Amygdala (tissue), 56 donors: ENCODE data around the gene SLC17A9.

Experiments used
- DNase-seq, 56 donors: peaks; one replicate each; lab custom pipeline; 2025; lab: John Stamatoyannopoulos, UW

Gene SLC17A9

DNA sequence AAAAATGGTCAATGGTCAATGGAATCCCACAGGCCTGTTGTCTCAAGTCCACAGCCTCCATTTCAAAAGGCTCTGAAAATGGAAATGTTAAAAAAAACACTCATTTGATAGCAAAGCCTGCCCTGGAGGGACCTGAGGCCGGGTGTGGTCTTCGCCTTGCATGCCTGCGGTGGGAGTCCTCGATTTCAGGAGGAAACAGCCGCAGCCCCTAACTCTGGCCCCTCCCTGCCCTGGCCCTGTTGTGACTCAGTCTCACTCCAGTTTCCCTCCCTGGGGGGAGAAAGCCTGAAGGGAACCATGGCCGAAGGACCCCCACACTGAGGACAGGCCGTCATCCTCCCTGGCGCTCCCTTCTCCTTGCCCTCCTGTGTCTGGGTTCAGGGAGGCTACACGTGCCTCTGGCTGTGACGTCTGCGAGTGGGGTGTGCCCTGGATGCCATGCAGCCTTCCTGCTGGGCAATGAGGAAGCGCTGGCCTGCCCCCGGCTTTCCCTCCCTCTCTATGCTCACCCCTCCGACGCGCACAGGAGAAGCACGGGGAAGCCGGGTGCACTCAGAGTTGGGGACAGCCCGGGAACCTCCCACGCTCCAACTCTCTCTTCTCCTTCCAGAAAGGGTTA is 45.0 kb downstream of the SLC17A9 start:
- no peak for DNase-seq

DNA sequence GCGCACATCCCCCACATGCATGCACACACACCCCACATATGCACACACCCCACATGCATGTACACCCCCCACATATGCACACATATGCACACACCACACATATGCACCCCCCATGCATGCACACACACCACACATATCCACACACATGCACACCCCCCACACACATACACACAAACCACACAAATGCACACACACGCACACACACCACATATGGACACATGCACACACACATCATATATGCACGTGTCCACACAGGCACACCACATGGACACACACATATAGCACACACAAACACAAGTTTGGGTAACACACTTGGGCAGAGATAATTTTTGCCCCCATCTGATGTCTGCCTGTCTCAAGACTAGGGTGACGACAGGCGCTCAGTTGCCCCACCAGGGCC is 45.9 kb downstream of the SLC17A9 start:
- no peak for DNase-seq

DNA sequence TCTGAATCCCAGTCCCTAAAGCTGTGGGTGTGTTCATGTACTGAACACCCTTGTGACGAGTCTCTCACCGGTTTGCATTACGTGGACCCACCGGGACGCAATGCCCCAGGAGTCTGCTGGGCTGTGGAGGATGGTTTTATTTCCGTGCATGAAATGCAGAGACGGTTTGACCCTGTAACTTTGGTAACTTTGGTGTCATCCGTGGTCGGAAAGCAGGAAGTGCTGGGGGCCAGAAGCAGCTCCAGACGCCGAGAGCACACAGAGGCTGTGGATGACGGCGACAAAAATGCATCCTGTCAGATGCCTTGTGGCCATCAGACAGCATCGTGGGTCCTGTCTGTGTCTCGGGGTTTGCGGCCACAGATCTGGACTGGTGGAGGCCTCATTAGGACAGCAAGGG is 47.1 kb downstream of the SLC17A9 start:
- DNase-seq: no peak

DNA sequence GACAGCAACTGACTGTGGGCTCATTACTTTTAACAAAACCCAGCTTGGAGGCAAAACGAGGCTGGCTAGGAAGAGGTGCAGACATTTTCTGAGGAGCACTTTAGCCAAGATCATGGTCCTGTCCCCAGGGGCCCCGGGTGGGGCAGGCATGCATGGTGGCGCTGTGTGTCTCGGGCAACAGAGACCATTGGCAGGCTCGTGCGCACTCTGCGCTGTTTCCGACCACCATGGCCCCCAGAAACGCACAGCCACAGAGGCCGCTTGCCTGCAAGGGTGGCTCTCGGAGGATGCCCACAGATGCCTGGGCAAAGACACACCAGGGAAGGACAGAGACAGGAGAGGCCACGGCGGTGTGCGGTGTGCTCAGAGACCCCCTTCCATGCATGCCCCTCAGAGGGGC is 47.5 kb downstream of the SLC17A9 start:
- DNase-seq: no peak

DNA sequence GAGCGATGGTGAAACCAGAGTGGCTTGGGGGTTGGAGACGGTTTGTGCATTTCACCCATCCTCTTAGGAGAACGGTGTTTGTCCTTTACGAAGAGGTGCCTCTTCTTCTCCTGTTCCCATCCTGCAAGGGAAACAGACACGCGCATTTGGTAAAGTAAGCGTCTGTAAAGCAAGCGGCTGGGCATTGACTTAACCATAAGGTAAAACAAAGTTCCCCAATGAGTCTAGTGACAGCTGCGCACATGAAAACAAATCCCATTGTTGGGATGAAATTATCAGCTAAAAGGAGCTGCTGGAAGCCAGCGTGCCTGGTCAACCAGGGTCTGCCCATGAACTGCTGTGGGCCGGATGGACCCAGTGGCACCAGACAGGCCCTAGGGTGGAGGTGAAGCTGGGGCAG is 48.4 kb downstream of the SLC17A9 start:
- DNase-seq: no peak

DNA sequence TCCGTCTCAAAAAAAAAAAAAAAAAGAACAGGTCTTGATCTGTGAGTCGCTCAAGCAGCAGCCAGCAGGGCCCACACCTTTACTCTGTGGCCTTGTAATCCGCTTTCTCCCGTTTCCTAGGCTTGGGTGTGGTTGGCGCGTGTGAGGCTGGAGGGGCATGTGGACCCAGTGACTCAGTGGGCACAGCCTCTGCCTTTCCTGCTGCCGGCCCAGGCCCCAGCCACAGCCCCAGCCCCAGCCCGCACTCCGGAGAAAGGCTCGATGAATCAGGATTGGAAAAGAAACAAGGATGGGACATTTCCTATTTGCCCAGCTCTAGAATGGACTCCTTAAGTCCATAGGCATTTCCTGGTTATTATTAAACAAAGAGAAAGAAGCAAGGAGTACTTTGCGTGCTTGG is 50.0 kb downstream of the SLC17A9 start:
- DNase-seq: no peak

DNA sequence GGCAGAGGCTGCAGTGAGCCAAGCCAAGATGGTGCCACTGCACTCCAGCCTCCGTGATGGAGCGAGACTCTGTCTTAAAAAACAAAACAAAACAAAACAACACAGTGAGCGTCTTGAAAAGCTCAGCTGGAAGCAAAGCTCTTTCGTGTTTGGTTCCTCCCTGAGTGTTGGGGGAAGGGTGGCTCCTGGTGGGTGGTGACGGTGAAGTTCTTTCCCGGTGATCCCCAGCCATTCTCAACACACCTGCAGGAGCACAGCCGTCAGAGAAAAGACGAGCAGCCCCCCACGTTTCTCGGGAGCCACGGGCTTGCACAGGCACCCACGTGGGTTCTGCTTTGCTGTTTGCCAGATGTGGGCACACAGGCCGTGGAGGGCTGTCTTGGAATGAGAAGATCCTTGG is 51.0 kb downstream of the SLC17A9 start:
- DNase-seq: no peak

DNA sequence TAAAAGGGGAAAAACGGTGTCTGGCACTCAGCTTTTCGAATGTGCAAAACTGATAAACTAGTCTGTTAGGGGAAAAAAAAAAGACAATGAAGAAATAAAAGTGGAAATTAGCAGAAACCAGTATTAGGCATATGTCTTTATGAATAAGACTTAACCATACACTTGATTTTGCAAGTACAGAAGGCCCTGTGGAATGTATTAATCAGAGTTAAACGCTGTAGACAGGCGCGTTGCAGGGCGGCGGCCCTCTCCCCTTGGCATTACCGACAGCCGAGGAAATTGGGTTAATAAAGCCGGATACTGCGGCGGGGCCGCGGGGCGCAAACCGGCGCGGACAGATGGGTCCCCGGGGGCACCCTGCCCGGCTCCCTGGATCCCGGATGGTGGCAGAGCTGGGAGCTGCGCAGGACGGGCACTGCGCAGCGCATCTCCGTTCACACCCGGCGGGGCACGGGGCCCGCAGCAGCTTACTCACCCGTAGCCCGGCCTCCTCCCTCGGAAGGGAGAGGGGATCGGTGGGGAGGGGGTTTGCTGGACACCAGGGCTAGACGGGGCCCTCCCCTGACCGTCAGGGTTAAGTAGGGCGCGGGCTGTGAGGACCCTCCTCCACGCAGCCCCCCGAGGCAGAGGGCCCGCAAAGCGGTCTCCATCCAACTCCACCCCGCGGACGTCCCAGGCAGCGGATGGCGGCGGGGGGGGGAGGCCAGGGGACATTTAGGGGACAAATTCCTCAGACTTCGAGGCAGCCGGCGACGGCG is 52.3 kb downstream of the SLC17A9 start:
- DNase-seq: no peak

DNA sequence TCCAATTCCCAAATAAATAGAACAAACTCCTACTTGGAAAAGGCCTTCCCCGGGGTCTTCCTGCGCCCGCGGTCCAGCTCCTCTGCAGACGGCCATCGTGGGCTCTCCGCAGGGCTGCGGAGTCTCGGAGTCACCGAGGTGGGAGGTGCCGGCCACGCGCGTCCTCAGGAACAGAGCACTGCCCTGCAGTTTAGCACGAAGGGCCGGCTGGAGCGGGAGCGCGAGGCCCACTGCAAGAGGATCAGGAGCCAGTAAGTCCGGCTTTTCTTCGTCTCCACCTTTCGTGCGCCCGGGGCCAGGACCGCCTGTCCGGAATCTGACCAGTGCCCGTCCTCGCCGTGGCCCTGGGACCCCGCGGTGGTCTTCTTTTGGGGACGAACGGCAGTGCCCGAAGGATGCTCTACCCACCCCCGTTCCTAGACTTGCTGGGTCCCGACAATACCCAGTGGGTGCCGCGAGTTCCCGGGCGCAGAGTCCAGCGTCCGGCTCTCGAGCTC is 52.9 kb downstream of the SLC17A9 start:
- DNase-seq: no peak

DNA sequence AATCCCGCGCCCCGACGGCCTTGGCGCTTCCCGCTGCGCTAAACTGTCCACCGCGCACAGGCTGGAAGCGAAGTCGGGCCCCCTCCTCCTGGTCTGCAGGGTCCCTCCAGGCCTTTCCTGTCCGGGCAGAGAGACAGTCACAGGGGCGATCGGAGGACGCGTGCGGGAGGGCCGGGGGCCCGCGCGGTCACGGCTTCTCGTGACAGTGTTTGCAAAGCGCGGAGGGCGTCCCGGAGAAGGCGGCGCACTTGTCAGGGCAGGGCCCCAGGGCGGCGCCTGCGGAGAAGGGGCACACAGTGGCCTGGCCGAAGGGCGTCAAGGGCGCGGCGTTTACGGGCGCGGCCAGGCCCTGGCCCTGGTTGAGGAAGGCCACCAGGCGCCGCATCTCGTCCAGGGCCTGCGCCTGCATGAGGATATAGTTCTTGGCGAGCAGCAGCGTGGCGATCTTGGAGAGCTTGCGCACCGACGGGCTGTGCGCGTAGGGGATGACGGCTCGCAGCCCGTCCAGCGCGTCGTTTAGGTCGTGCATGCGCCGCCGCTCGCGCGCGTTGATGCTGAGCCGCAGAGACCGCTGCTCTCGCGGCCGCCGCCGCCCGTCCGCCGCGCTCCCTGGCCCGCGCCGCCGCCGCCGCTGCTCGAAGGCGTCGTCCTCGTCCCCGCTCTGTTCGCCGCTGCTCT is 53.5 kb downstream of the SLC17A9 start:
- no peak for DNase-seq

DNA sequence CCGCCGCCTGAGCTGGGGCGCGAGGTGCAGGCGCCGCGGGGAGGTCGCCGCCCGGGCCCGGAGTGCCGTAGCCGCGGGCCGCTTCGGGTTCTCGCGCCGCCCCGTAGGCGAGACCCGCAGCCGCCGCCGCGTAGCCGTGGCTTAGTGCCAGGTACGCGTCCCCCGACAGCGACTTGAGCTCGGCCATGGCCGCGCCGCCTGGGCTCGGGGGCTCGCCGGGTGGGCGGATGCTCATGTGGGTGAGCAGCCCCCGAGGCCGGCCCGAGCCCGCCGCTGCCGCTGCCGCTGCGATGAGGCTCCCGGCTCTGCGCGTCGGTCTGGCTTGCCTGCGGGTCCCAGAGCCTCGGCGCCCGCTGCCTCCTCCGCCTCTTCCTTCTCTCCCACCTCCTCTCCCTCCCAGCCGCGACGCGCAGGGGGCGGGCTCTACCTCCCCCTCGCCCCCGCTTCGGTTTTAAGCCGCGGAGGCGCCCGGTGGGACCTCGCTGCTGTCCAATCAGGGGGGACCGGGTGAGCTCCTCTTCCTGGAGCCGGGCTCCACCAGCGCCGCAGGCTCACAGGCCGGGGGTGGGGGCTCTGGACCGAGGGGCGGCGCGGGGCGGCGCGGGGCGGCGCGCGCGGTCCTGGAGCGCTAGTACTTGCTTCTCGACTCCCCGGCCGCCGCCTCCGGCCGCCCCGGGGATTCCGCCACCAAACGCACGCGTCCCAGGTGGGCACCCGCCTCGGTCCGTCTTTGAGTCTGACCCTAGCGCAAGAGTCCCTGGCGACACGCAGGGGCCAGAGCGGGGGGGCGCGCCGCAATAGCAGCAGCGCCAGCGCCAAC is 54.2 kb downstream of the SLC17A9 start, which contains the start of gene BHLHE23:
Gene BHLHE23 (minus strand): TSS at position 425 of the 820 bp plus-strand sequence. CDS start 190 bp downstream, at position 235.
- peak in 1 of 56 donors; percentile 2 for DNase-seq

DNA sequence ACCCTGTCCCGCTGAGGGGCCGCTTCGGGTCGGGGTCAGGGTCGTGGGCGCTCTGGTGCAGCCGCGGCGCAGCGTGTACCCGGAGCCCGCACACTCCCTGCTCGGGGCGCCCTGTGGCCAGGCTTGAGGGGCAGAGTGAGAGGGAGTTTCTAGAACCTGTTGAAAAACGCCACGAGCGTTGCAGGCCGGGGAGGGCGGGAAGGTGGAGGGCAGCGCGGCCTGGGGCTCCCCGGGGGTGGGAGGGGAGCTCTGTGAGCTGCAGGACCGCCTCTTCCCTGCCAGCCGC is 54.8 kb downstream of the SLC17A9 start:
- DNase-seq: no peak

DNA sequence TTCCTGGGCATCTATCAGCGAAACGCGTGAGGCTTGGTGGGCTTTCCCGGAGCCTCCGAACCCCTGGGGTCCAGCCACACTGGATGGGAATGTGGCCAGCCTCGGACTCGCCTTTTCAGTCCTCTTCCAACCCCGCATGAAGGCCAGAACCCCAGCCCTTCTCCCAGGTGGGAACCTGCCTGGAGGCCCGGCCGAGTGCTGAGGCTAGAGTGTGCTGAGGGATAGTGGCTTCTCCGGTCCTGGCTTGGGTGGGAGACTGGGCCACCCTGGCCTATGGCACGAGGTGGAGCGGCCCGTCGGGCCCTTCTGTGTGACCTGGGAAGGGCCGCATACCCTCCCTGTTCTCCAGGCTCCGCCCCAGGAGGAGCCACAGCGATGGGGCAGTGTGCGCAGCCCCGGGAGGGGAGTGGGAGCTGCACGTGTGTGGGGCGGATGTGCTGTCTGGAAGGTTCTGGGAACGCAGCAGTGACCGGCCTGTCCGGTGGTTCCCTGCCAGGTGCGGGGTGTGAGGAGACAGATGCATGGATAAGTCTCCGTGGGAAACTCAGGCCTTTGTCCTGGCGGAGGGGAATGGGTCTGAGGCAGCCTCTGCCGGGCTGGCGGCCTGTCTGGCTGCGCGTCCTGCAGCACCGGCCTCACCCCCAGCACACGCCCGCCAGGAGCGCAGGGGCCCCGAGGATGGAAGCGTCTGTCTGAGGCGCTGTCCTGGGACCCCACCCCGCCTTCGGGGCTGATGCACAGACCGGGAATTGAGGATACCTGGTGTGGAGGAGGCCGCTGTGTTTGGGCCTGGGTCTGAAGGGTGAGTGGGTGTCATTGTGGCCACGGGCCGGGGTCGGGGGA is 55.4 kb downstream of the SLC17A9 start:
- DNase-seq: no peak

DNA sequence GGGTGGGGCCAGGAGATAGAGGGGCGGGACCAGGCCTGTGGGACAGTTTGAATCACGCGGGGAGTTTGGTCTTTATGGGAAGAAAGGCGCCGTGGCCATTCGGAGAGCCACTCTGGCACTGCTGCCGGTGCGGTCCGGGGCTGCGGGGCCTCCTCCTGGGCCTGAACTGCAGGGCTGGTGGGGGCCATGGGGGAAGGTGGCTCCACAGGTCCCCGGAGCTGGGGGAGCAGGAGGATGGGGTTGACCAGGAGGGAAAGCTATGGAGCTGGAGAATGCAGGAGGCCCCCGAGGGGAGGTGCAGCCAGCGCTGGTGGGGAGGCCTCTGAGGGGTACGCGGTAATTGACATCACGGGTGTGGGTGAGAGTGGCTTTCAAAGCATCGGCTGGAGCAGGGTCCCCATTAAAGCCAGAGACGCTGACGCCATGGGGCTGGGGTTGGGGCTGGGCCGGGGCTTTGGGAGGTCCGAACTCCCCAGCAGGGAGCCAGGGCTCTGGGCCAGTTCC is 56.1 kb downstream of the SLC17A9 start:
- no peak for DNase-seq

DNA sequence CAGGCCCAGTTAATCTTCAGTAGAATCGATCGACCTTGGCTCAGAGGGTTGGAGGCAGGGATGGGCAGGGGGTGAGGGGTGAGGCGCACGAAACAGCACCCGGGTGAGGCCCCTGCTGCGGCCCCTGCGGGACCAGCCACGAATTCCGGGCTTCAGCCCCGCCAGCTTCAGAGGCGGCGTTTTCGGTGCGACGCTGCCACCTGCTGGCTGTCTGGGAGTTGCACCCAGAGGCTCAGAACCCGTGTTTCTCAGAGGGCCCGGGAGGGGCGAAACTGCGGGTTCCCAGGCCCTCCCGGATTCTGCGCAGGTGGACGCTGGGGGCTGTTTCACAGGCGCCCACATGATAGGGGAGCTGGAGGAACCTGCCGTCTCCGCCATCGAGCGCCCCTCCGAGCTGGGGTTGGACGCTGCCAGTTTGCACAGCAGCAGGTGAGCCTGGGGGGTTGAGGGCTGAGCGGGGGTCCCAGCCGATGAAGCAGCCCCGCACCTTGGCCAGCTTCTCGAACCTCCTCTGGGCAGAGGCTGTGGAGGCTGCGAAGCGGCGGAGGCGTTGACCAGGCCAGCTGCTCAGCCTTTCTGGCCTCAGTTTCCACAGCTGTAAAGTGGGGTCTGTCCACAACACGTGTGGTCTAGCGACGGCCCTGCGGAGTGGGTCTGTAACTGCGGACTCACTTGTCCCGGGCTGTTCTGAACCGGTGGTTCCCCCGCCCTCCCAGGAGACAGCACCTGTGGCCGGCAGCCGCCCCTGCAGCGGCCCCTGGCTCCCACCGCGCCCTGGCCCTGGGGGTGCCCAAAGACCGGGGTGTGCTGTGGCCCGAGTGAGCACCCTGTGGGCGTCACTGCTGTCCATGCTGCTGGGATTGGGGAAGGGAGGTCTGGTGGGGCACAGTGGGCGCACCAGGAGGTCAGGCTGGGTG is 56.8 kb downstream of the SLC17A9 start:
- DNase-seq: peak in 45 of 56 donors; percentile 2 to 77 (median 30)

DNA sequence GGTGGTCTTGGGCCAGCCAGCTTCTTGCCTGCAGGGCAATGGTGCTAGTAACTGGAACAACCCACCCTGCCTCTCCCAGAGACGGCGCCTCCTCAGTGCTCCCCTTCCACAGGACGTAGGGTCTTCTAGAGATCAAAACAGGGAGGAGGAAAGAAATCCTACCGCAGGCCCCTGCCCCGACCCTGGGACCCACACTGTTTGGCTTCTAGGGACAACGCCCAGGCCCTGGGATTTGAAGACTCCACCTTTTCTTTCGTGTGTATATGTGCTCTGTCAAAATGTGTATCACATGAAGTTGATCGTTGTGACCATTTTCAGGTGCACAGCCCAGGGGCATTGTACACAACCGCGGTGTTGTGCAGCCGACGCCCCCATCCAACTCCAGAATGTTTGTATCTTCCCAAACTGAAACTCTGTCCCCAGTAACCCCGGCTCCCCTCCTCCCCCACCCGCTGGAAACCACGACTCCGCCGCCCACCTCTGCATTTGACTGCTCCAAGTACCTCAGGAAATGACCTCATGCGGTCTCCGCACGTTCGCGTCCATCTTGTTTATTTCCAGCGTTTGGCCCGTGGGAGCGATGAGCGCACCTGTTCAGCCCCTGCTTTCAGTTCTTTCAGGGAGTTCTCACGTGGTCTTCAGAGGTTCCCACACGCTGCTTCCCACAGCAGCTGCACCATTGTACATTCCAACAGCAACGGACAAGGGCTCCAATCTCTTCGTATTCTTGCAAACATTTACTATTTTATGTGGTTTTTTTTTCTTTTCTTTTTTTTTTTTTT is 57.7 kb downstream of the SLC17A9 start:
- no peak for DNase-seq

DNA sequence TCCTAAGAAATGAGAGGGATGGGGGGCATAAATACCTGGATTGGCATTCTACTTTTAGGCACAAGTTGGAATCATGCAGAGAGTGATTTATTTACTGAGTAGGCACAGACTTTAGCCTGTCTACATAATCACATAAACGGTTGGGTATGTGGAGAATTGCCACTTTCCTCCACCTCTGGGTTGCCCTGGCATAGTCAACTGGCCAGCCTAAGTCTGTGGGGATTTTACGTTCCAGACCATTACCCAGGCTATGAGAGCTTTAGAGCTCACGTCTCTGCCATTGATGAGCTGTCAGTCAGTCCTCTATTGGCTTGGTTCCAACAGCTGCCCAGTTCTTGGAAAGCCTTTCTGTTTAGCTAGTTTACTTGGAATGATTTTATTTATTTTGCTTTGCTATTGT is 59.3 kb downstream of the SLC17A9 start:
- no peak for DNase-seq

DNA sequence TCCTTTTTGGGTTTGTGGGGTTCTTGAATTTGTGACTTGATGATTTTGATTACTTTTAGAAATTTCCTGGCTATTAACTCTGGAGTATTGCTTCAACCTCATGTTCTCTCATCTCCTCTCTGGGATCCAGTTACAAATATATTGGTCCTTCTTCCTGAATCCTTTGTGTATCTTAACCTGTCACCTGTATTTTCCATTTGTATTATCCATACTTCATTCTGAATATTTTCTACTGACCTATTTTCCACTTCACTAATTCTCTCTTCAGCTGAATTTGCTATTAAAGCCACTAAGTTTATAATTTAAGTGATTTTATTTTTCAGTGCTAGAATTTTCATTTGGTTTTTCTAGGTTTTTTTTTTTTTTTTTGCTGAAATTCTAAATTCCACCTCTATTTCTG is 60.7 kb downstream of the SLC17A9 start:
- DNase-seq: no peak
